DOHH2 (cell line): ENCODE results near the gene EHMT2.
"Not testable (repeated sequence)": the region's sequence is repeated elsewhere in the genome, so short reads cannot be mapped to it uniquely, and the experiment has no call there.

Experiments
- H3F3A ChIP-seq: fragments of 200-600 bp; sonication (generic), shearing (Covaris generic); 2 replicates; pipeline ENCODE4 v1.6.0; 2016; ENCODE audit warnings: antibody characterized with exemption, mild to moderate bottlenecking; ENCODE audit not compliant: control insufficient read depth, insufficient read depth
- H3K27ac ChIP-seq: fragments of 200-600 bp; sonication (generic); 2 replicates; pipeline ENCODE4 v1.5.1; 2014; ENCODE audit warnings: low read depth, mild to moderate bottlenecking, low read length, moderate library complexity
- H3K27me3 ChIP-seq: fragments of 200-600 bp; sonication (generic); 2 replicates; pipeline ENCODE4 v1.6.1; 2014; ENCODE audit warnings: mild to moderate bottlenecking, low read length, mixed read lengths; ENCODE audit not compliant: control insufficient read depth
- H3K36me3 ChIP-seq: fragments of 200-600 bp; sonication (generic); 2 replicates; pipeline ENCODE4 v1.6.1; 2014; ENCODE audit warnings: mild to moderate bottlenecking, low read length, moderate library complexity, mixed read lengths; ENCODE audit not compliant: control insufficient read depth
- H3K4me1 ChIP-seq: fragments of 200-600 bp; sonication (generic); 2 replicates; pipeline ENCODE4 v1.6.1; 2014; ENCODE audit warnings: mild to moderate bottlenecking, low read length, mixed read lengths; ENCODE audit not compliant: control insufficient read depth
- H3K4me2 ChIP-seq: fragments of 200-600 bp; sonication (generic); 2 replicates; pipeline ENCODE4 v1.6.0; 2014; ENCODE audit warnings: mild to moderate bottlenecking, low read length, moderate library complexity
- H3K4me3 ChIP-seq: fragments of 200-600 bp; sonication (generic); 2 replicates; pipeline ENCODE4 v1.5.1; 2014; ENCODE audit warnings: mild to moderate bottlenecking, low read length, mixed read lengths
- H3K79me2 ChIP-seq: fragments of 200-600 bp; sonication (generic); 2 replicates; pipeline ENCODE4 v1.6.1; 2014; ENCODE audit warnings: mild to moderate bottlenecking, low read length, mixed read lengths; ENCODE audit not compliant: control insufficient read depth
- H3K9me2 ChIP-seq: fragments of 200-600 bp; sonication (generic); replicated peaks from 2 replicates; pipeline ENCODE4 v1.6.1; 2014; ENCODE audit warnings: mild to moderate bottlenecking, low read length, mixed read lengths; ENCODE audit not compliant: control insufficient read depth
- H3K9me3 ChIP-seq: fragments of 200-600 bp; sonication (generic); 2 replicates; pipeline ENCODE4 v1.6.1; 2014; ENCODE audit warnings: antibody characterized with exemption, low read length, mixed read lengths; ENCODE audit not compliant: control insufficient read depth, insufficient read depth
- H4K20me1 ChIP-seq: fragments of 200-600 bp; sonication (generic); 2 replicates; pipeline ENCODE4 v1.6.0; 2014; ENCODE audit warnings: low read depth, mild to moderate bottlenecking, antibody characterized with exemption, low read length, moderate library complexity; ENCODE audit not compliant: control insufficient read depth, insufficient read depth
- CTCF ChIP-seq: fragments of 200-600 bp; sonication (generic); IDR thresholded peaks from one replicate; pipeline ENCODE4 v1.5.1; 2014; ENCODE audit warnings: antibody characterized with exemption, mild to moderate bottlenecking, low read depth, low read length; ENCODE audit not compliant: poor library complexity, severe bottlenecking
- EZH2phosphoT487 ChIP-seq: fragments of 200-600 bp; sonication (generic); IDR thresholded peaks from 2 replicates; pipeline ENCODE4 v1.6.1; 2017; ENCODE audit warnings: borderline replicate concordance, mild to moderate bottlenecking, antibody characterized with exemption, low read length, moderate library complexity, mixed read lengths

Gene EHMT2

GRCh38 chr6:31869343-31869742 is 28.2 kb downstream of the EHMT2 start:
- Histone ChIP-seq H3F3A (no peaks in the 10 kb centered on the region), H3K9me3 (no peaks in the 10 kb centered on the region), H3K27ac (no peak overlapping the region), H4K20me1 (no peaks in the 10 kb centered on the region), H3K9me2 (no peaks in the 10 kb centered on the region), H3K4me2 (no peak overlapping the region), H3K4me3 (no peak overlapping the region), H3K79me2 (0 out of 2 replicates have a peak, but pooled peaks cover 3% of the 10 kb centered on the region), H3K4me1 (peaks cover 10% of the 10 kb centered on the region), H3K27me3 (peaks cover 14% of the 10 kb centered on the region), H3K36me3 (no peaks in the 10 kb centered on the region)
- TF ChIP-seq CTCF (no peak), EZH2phosphoT487 (no peak)

- not testable (repeated sequence) for H3K36me3 ChIP-seq, H3K79me2 ChIP-seq, H3K4me2 ChIP-seq, H4K20me1 ChIP-seq, H3F3A ChIP-seq, H3K27ac ChIP-seq, H3K4me3 ChIP-seq, H3K9me3 ChIP-seq, H3K9me2 ChIP-seq
- peaks cover 14% of the 10 kb centered on the region for H3K27me3 ChIP-seq
- H3K4me1 ChIP-seq, result peaks cover 10% of the 10 kb centered on the region
Observed at GRCh38 chr6:31868658-31868971, 28.9 kb downstream of the EHMT2 start.

- no peak overlapping the region for H3K27ac ChIP-seq
Observed at GRCh38 chr6:31865205-31866118, 32.0 kb downstream of the EHMT2 start.

More at GRCh38 chr6:31865205-31866118, 32.0 kb downstream of the EHMT2 start:
- Histone ChIP-seq H3K4me2 (no peak overlapping the region), H3K4me3 (no peak overlapping the region), H3K4me1 (peaks cover 23% of the 10 kb centered on the region), H3K27me3 (peaks cover 14% of the 10 kb centered on the region), H3K9me3 (no peaks in the 10 kb centered on the region), H3K9me2 (no peaks in the 10 kb centered on the region), H3K36me3 (no peaks in the 10 kb centered on the region), H3K79me2 (0 out of 2 replicates have a peak, but pooled peaks cover 8% of the 10 kb centered on the region), H4K20me1 (no peaks in the 10 kb centered on the region), H3F3A (0 out of 2 replicates have a peak, but pooled peaks cover 5% of the 10 kb centered on the region)
- no peak for TF ChIP-seq CTCF
- no peak for TF ChIP-seq EZH2phosphoT487
